ENCODE measurements around the gene RABGAP1L. TPM values are rescaled to one million over a fixed set of nuclear protein-coding genes. Genes with fewer than 3 reads are reported as not detected.

Gene RABGAP1L
- total and polyA plus RNA-seq, 2 of the 8 experiments (the other 6 are each of a cell fraction or from before 2014, with no cell fraction given), result 33.3 to 156 TPM

DNA sequence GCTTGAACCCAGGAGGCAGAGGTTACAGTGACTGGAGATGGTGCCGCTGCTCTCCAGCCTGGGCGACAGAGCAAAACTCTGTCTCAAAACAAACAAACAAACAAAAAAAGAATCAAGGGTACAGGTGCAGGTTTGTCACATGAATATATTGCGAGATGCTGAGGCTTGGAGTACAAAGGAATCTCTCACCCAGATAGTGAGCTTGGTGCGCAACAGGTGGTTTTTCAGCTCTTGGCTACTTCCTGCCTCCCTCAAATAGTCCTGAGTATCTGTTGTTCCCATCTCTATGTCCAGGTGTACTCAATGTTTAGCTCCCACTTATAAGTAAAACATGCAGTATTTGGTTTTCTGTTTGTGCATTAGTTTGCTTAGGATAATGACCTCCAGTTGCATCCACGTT, 666.5 kb downstream of the RABGAP1L start (continued):
- TF ChIP-seq RNF2 (IDR thresholded peaks at IDR 0.05; ENCODE audit: borderline replicate concordance, low read depth, low read length, missing control alignments, poor library complexity, severe bottlenecking) (no peak), BRCA1 (IDR thresholded peaks at IDR 0.05; ENCODE audit: low read depth, low read length) (no peak), TBP (IDR thresholded peaks at IDR 0.05; ENCODE audit: low read depth, low read length) (no peak), NANOG (IDR thresholded peaks at IDR 0.05; ENCODE audit: insufficient read depth, low read depth, low read length, poor library complexity, severe bottlenecking) (no peak), NRF1 (IDR thresholded peaks at IDR 0.05; ENCODE audit: low read depth, low read length) (no peak)

All from H1 (cell line).